ENCODE data around the gene SSC5D. TPM values are rescaled to one million over a fixed set of nuclear protein-coding genes. Genes with fewer than 3 reads are reported as not detected.

SSC5D gene
- total RNA-seq, 4 donors from 2014 or later: 1.7 to 2.9 (median 2.2) TPM

DNA sequence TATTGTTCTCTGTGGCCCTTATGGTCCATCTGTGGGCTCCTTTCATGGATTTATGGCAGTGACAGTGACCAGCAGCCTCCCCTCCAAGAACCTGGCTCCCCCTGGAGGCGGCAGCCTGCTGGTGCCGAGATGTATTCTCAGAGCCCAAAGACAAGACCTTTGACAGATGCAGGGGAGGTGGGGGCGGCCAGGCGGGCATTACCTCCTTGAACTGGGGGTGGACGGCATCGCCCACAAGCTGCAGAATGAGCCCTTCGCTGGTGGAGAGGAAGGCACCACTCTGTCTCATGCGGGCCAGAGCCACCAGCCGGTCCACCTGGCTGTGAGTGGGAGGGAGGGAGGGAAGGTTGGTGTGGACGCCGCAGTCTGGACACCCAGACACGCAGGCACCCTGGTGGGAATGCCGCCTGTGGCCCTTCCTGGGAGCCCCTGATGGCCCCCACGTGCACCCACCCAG, 33.4 kb upstream of the SSC5D start:
- no peak for DNase-seq
- no peak overlapping the region for H3K27ac ChIP-seq
- peaks cover 9% of the 10 kb centered on the region for H3K27me3 ChIP-seq
- TF ChIP-seq, protein P1, sequence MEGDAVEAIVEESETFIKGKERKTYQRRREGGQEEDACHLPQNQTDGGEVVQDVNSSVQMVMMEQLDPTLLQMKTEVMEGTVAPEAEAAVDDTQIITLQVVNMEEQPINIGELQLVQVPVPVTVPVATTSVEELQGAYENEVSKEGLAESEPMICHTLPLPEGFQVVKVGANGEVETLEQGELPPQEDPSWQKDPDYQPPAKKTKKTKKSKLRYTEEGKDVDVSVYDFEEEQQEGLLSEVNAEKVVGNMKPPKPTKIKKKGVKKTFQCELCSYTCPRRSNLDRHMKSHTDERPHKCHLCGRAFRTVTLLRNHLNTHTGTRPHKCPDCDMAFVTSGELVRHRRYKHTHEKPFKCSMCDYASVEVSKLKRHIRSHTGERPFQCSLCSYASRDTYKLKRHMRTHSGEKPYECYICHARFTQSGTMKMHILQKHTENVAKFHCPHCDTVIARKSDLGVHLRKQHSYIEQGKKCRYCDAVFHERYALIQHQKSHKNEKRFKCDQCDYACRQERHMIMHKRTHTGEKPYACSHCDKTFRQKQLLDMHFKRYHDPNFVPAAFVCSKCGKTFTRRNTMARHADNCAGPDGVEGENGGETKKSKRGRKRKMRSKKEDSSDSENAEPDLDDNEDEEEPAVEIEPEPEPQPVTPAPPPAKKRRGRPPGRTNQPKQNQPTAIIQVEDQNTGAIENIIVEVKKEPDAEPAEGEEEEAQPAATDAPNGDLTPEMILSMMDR (IDR thresholded peaks at IDR 0.05): peak in 2 of 6 experiments; percentile 12 to 43
- TF ChIP-seq POLR2A (IDR thresholded peaks at IDR 0.05): no peak
- WGBS, 2 donors: 45 to 100% methylated on average over 1 to 2 of the region's 14 CpGs
- H3K4me3 ChIP-seq (replicated peaks in 1 of 3): no peak overlapping the region
- peaks cover 9 to 10% of the 10 kb centered on the region in 2 donors for H3K36me3 ChIP-seq
- intact Hi-C loops (cut with DNase I): no loop called here
- no peaks in the 10 kb centered on the region for H3K9me3 ChIP-seq
- H3K4me1 ChIP-seq: peaks cover 0 to 22% of the 10 kb centered on the region in 2 donors

DNA sequence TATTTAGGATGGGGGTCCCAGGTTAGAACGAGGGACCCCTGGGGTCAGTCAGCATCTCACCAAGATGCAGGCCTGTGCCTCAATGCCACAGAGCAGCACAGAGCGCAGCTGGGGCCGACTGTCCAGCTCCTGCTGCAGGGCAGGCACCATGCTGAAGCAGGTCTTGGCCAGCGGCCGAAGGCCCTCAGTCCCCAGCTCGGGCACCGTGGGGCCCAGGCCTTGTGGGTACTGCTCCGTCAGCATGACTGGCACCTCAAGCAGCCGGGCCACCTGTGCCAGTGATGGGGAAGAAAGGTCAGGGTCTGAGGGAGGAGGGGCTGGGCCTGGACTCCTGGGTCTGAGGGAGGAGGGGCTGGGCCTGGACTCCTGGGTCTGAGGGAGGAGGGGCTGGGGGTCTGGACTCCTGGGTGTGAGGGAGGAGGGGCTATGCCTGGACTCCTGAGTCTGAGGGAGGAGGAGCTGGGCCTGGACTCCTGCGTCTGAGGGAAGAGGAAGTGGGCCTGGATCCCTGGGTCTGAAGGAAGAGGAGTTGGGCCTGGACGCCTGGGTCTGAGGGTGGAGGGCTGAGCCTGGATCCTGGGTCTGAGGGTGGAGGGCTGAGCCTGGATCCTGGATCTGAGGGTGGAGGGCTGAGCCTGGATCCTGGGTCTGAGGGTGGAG, 32.5 kb upstream of the SSC5D start:
- no peaks in the 10 kb centered on the region for H3K9me3 ChIP-seq
- H3K4me3 ChIP-seq (replicated peaks in 1 of 3): no peak overlapping the region
- WGBS, 2 donors: 77 to 84% methylated on average over 4 to 9 of the region's 11 CpGs
- peaks cover 9 to 10% of the 10 kb centered on the region in 2 donors for H3K36me3 ChIP-seq
- H3K27me3 ChIP-seq: peaks cover 9% of the 10 kb centered on the region
- DNase-seq: no peak
- no peak overlapping the region for H3K27ac ChIP-seq
- TF ChIP-seq, protein P1 (IDR thresholded peaks at IDR 0.05): no peak
- TF ChIP-seq POLR2A (IDR thresholded peaks at IDR 0.05): no peak
- peaks cover 0 to 29% of the 10 kb centered on the region in 2 donors for H3K4me1 ChIP-seq
- intact Hi-C loops (cut with DNase I): no loop called here

DNA sequence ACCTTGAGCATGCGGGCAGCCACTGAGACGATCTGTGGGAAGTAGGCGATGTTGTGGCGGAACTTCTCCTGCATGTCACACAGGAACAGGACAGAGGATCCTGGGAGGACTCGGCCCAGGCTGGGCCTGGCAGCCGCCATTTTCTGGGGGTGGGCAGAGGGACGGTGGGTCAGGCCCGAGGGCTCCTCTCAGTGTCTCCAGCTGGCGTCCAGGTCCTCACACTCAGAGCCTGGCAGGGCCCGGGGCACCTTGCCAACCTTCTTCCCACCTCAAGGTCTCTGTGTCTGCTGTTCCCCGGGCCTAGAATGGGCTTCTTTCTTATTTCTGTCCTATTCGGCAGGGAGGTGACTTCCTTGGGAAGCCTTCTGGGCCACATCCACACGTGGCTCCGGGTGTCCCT, 31.9 kb upstream of the SSC5D start:
- WGBS, 2 donors: 90 to 94% methylated on average over 11 to 14 of the region's 14 CpGs
- intact Hi-C loops (cut with DNase I): no loop called here
- no peak overlapping the region for H3K4me3 ChIP-seq (replicated peaks in 1 of 3)

DNA sequence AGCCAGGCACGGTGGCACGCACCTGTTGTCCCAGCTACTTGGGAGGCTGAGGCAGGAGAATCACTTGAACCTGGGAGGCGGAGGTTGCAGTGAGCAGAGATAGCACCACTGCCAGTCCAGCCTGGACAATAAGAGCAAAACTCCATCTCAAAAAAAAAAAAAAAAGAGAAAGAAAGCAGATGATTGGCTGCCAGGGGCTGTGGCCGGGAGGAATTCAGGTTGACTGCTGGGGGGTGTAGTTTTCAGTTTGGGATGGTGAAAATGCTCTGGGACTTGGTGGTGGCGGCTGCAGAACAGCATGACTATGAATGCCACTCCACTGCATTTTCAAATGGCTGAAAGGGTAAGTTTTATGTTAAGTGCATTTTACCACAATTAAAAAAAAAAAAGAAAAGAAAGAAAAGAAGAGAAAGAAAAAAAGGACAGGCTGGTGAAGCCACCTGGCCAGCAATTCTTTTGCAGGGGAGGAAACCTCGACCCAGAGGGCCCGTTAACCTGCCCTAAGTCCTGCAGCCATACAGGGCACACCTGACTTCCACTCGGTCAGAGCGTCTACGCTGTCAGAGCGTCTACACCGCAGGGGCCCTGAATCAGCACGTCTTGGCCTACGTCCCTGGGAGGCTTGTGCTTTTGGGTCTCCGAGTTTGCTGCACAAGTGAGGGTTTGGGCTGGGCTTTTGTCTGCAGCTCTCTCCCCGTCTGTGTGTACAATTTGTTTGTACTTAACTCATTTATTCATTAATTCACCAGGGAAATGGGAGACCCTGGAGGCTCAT, 30.4 kb upstream of the SSC5D start:
- H3K4me3 ChIP-seq (replicated peaks in 1 of 3): no peak overlapping the region
- no peaks in the 10 kb centered on the region for H3K27me3 ChIP-seq
- intact Hi-C loops (cut with DNase I): no loop called here
- 86 to 87% methylated on average over 16 of the region's 16 CpGs for WGBS, 2 donors
- TF ChIP-seq, protein P1 (IDR thresholded peaks at IDR 0.05): no peak
- TF ChIP-seq POLR2A (IDR thresholded peaks at IDR 0.05): no peak
- peaks cover 0 to 16% of the 10 kb centered on the region in 2 donors for H3K4me1 ChIP-seq
- H3K27ac ChIP-seq: no peak overlapping the region
- no peak for DNase-seq
- H3K9me3 ChIP-seq: no peaks in the 10 kb centered on the region
- peaks cover 9 to 10% of the 10 kb centered on the region in 2 donors for H3K36me3 ChIP-seq

More for the DNA sequence above, 31.9 kb upstream of the SSC5D start:
- DNase-seq: no peak
- H3K36me3 ChIP-seq: peaks cover 9 to 10% of the 10 kb centered on the region in 2 donors
- TF ChIP-seq, protein P1 (IDR thresholded peaks at IDR 0.05): no peak
- no peak for TF ChIP-seq POLR2A (IDR thresholded peaks at IDR 0.05)
- no peaks in the 10 kb centered on the region for H3K9me3 ChIP-seq
- peaks cover 0 to 31% of the 10 kb centered on the region in 2 donors for H3K4me1 ChIP-seq
- no peak overlapping the region for H3K27ac ChIP-seq
- H3K27me3 ChIP-seq: peaks cover 8% of the 10 kb centered on the region

DNA sequence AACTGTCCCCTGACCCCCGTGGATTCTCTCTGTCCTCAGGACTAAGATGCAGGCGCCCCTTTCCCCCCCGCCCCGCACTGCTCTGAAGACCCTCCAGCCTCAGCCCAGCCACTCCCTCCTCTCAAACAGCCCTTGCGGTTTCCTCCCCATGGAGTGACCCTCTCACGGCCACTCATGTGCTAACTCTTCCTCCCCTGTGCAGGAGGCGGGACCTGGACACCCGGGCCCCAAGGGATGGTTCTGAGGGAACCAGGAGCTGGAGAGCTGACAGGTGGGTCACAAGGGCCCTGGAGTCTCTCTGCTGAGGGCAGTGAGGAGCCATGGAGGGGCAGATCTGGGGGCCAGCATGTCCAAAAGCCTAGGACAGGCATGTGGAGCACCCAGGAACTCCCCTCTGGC, 28.7 kb upstream of the SSC5D start:
- DNase-seq: no peak
- Histone ChIP-seq H3K9me3 (no peaks in the 10 kb centered on the region), H3K4me3 (replicated peaks in 1 of 3) (no peak overlapping the region), H3K4me1 (peaks cover 0 to 13% of the 10 kb centered on the region in 2 donors), H3K36me3 (peaks cover 9 to 10% of the 10 kb centered on the region in 2 donors), H3K27me3 (no peaks in the 10 kb centered on the region), H3K27ac (no peak overlapping the region)
- intact Hi-C loops (cut with DNase I): no loop called here
- WGBS, 2 donors: 44 to 50% methylated on average over 8 of the region's 8 CpGs
- TF ChIP-seq, protein P1 (IDR thresholded peaks at IDR 0.05): no peak
- no peak for TF ChIP-seq POLR2A (IDR thresholded peaks at IDR 0.05)

Measured in thyroid gland (tissue), 4 donors.